ENCODE measurements around the gene PUDP. TPM values are rescaled to one million over a fixed set of nuclear protein-coding genes. Genes with fewer than 3 reads are reported as not detected.

The PUDP gene
- total RNA-seq, 1 donor from 2014 or later: 17.4 TPM

DNA sequence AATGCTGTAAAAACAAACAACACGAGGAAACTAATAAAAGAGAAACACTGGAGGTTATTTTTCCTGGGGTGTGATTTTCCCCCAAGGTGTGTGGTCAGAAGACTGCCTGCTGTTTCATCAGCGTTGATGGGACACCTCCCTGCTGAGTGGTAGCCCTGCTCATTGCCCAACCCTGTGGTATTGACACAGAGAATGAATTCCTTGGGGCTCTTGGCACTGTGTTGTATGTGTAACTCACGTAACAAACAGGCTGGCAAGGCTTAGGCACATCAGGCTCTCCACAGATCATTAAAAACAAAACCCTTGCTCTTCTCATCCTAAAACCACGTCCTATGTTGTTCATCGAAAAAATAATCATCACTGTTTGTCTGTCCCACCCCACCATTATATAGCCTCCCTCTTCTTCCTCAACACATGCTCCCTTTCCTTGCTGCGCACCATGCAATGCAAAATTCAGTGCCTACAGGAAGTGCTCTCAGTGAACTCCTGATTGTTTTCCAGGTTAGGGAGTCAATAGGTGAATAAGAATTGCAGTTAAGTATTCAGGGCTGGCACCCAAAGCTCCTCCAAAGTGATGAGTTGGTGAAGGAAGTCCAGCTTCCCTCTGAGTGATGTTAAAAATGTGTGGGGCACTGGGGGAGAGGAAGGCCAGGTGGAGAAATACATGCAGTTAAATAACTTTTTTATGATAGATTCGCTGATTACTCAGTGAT, 11.4 kb upstream of the PUDP start:
- H3K27ac Mint-ChIP-seq: no peak overlapping the region
- H3K4me3 Mint-ChIP-seq: no peak overlapping the region
- intact Hi-C loops (cut with micrococcal nuclease): no loop called here
- H3K27me3 Mint-ChIP-seq: no peaks in the 10 kb centered on the region
- no peaks in the 10 kb centered on the region for H3K9me3 Mint-ChIP-seq
- H3K36me3 Mint-ChIP-seq (ENCODE audit: low read depth): no peaks in the 10 kb centered on the region
- no peak for DNase-seq
- H3K4me1 Mint-ChIP-seq: no peaks in the 10 kb centered on the region

- Mint-ChIP-seq H3K9me3 (no peaks in the 10 kb centered on the region), H3K4me3 (no peak overlapping the region), H3K4me1 (no peaks in the 10 kb centered on the region), H3K36me3 (ENCODE audit: low read depth) (no peaks in the 10 kb centered on the region), H3K27me3 (no peaks in the 10 kb centered on the region), H3K27ac (no peak overlapping the region)
- intact Hi-C loops (cut with micrococcal nuclease): no loop called here
- no peak for DNase-seq
These were observed 10.6 kb upstream of the PUDP start for GRCh38 chrX:7158468-7158990.

DNA sequence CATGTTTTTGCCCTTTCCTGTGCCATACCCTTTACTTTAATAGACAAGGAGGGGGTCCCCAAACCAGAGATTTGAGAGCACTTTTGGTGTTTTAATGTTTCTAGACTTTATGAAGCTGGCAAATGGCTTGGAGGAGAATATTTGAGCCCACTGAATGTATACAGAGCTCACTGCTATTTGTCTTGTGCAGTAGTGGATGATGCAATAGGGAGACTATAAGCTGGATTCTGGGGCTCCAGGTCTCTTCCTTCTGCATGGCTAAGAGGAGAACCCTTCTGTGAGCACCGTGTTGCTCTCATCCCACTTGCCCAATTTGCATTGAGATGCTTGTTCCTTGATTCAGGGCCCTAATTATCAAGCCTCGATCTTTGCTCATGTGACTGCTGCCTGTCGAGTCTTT, 8.9 kb upstream of the PUDP start:
- no peak for DNase-seq
- no peaks in the 10 kb centered on the region for H3K27me3 Mint-ChIP-seq
- no peak overlapping the region for H3K4me3 Mint-ChIP-seq
- no peaks in the 10 kb centered on the region for H3K4me1 Mint-ChIP-seq
- H3K27ac Mint-ChIP-seq: no peak overlapping the region
- intact Hi-C loops (cut with micrococcal nuclease): no loop called here
- no peaks in the 10 kb centered on the region for H3K36me3 Mint-ChIP-seq (ENCODE audit: low read depth)
- H3K9me3 Mint-ChIP-seq: no peaks in the 10 kb centered on the region

GRCh38 chrX:7155163-7155562, 7.2 kb upstream of the PUDP start:
- Mint-ChIP-seq H3K27ac (no peak overlapping the region), H3K4me3 (no peak overlapping the region), H3K36me3 (ENCODE audit: low read depth) (no peaks in the 10 kb centered on the region), H3K4me1 (no peaks in the 10 kb centered on the region), H3K9me3 (no peaks in the 10 kb centered on the region), H3K27me3 (no peaks in the 10 kb centered on the region)
- intact Hi-C loops (cut with micrococcal nuclease): no loop called here
- DNase-seq: no peak

DNA sequence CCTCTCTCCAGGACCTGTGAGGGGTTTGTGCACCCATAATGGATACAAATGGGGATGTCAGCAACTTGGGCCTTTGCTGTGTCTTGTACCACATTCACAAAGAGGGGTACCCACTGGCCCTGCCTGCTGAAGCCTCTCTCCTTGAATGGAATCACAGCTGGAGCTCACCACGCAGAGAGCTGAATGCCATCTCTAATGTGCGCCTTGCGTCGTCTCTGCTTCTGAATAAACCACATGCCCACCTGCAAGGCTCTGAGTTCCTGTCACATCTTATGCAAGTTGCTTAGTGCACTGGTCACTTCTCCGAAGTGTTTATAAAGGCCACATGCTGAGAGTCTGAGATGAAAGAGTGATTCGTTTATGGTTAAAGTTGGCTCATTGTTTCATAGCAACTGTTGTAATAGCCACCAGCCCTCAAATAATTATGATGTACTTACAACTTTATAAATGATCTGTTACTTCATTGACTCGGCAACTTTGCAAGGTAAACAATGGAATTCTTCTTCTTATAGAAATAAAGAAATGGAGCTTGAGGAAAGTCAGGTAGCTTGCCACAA, 6.2 kb upstream of the PUDP start:
- Mint-ChIP-seq H3K27ac (no peak overlapping the region), H3K4me1 (no peaks in the 10 kb centered on the region), H3K27me3 (no peaks in the 10 kb centered on the region), H3K9me3 (no peaks in the 10 kb centered on the region), H3K36me3 (ENCODE audit: low read depth) (no peaks in the 10 kb centered on the region), H3K4me3 (no peak overlapping the region)
- no peak for DNase-seq
- intact Hi-C loops (cut with micrococcal nuclease): no loop called here

DNA sequence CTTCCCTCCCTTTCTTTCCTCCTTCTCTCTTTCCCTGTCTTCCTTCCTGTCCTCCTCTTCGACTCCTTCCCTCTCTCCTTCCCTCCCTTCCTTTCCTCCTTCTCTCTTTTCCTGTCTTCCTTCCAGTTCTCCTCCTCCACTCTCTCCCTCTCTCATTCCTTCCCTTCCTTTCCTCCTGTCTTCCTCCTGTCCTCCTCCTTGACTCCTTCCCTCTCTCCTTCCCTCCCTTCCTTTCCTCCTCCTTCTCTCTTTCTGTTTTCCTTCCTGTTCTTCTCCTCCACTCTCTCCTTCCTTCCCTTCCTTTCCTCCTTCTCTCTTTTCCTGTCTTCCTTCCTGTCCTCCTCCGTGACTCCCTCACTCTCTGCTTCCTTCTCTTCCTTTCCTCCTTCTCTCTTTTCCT, 5.3 kb upstream of the PUDP start:
- H3K9me3 Mint-ChIP-seq: no peaks in the 10 kb centered on the region
- intact Hi-C loops (cut with micrococcal nuclease): no loop called here
- no peak overlapping the region for H3K4me3 Mint-ChIP-seq
- no peak for DNase-seq
- H3K27ac Mint-ChIP-seq: no peak overlapping the region
- H3K27me3 Mint-ChIP-seq: no peaks in the 10 kb centered on the region
- no peaks in the 10 kb centered on the region for H3K36me3 Mint-ChIP-seq (ENCODE audit: low read depth)
- H3K4me1 Mint-ChIP-seq: no peaks in the 10 kb centered on the region

DNA sequence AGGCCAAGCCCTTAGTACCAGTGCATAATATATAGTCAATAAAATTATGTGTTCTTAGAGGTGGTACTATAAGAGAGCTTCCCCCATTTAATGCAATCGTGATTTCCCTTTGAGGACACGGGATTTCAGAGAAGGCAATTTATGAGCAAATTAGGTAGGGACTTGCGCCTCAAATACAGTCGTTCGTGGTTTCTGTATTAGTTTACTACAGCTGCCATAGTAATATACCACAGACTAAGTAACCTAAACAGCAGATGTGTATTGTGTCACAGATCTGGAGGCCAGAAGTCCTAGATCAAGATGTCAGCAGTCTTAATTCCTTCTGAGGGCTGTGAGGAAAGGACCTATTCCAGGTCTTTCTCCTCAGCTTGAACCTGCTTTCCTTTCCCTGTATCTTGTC, 1.5 kb upstream of the PUDP start:
- DNase-seq: no peak
- intact Hi-C loops (cut with micrococcal nuclease): loop anchor here (2.0 to 5.0 kb wide), 2 partner anchors 91 to 778 kb away; partner anchors contain the start of gene PNPLA4

DNA sequence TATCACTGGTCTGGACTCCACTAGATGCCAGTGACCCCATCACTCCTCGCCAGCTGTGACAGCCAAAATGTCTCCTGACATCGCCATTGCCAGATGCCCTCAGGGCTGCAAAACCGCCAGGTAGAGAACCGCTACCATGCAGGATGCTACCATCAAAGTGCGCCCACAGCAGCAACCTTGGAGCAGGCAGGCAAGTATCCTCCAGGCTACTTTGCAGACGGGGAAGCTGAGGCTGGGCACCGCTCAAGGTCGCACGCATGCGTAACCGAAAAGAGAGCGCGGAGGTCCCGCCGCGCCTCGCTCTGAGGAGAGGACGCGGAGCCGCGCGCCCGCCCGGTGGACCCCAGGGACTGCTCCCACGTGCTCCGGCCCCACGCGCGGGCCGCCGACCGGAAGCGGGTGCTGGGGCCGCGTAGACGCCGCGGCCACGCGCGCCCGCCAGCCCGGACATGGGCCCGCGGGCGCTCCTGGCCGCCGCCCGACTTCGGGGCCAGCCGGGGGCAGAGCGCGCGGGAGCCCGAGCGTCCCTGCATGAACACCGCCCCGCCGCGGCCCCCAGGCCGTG, 458 bp downstream of the PUDP start, which contains the start of gene STS:
Gene STS (plus strand): TSS at position 300 of the 565 bp plus-strand sequence. CDS start 105,488 bp downstream, outside the sequence.
- intact Hi-C loops (cut with micrococcal nuclease): loop anchor here (2.0 to 5.0 kb wide), 2 partner anchors 63 to 780 kb away; partner anchors contain the start of gene PNPLA4

More for the DNA sequence above, 1.5 kb upstream of the PUDP start:
- H3K9me3 Mint-ChIP-seq: no peaks in the 10 kb centered on the region
- peaks cover under 1% of the 10 kb centered on the region for H3K36me3 Mint-ChIP-seq (ENCODE audit: low read depth)
- no peak overlapping the region for H3K27ac Mint-ChIP-seq
- peaks cover 11% of the 10 kb centered on the region for H3K4me1 Mint-ChIP-seq
- H3K4me3 Mint-ChIP-seq: no peak overlapping the region
- no peaks in the 10 kb centered on the region for H3K27me3 Mint-ChIP-seq

GRCh38 chrX:7146703-7147412, 1.1 kb downstream of the PUDP start:
- H3K27ac Mint-ChIP-seq: peak overlapping the region; percentile 82
- no peaks in the 10 kb centered on the region for H3K27me3 Mint-ChIP-seq
- H3K4me1 Mint-ChIP-seq: peaks cover 11% of the 10 kb centered on the region
- peaks cover 4% of the 10 kb centered on the region for H3K36me3 Mint-ChIP-seq (ENCODE audit: low read depth)
- H3K4me3 Mint-ChIP-seq: peak overlapping the region; percentile 85
- no peaks in the 10 kb centered on the region for H3K9me3 Mint-ChIP-seq
- DNase-seq: no peak
- intact Hi-C loops (cut with micrococcal nuclease): loop anchor here (2.0 to 5.0 kb wide), 2 partner anchors 62 to 780 kb away; partner anchors contain the start of gene PNPLA4

More for the DNA sequence above, 458 bp downstream of the PUDP start, which contains the start of gene STS:
- H3K4me1 Mint-ChIP-seq: peaks cover 11% of the 10 kb centered on the region
- peak within 1 kb of the TSS; percentile 85 for H3K27ac Mint-ChIP-seq
- no peaks in the 10 kb centered on the region for H3K27me3 Mint-ChIP-seq
- H3K4me3 Mint-ChIP-seq: peak within 1 kb of the TSS; percentile 85
- H3K9me3 Mint-ChIP-seq: no peaks in the 10 kb centered on the region
- DNase-seq: peak; percentile 76
- peaks cover 2% of the 10 kb centered on the region for H3K36me3 Mint-ChIP-seq (ENCODE audit: low read depth)

DNA sequence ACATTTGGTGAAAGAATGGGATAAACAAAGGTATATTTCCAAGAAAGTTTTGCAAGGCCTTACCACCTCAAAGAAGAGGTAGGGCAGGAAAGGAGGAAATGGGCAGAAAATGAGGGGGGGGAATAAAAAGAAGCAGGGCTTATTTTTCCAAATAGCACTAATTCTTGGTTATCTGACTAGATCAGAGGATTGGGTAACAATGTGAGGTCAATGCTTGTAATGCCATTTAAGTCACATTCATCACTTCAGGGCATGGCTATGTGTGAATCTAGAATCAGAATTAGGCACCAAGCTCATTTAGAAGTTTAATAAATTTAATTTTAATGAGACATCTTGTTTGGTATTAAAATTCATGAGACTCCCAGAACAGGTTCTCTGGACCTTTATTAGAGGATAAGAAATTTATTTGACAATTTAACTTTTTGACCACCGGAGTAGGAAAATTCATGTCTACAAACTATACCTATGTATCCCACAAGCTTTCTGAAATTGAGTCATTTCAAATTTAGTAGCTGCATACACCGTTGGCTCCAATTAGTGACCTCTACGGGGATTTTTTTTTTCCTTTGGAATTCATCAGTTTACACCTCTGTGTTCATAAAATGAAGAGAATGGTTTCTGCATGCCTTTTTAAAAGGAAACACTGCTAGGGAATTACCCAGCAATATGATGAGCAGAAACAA, 1.8 kb downstream of the PUDP start:
- no peak for DNase-seq
- Mint-ChIP-seq H3K36me3 (ENCODE audit: low read depth) (peaks cover 5% of the 10 kb centered on the region), H3K27ac (no peak overlapping the region), H3K4me3 (no peak overlapping the region), H3K4me1 (peaks cover 11% of the 10 kb centered on the region), H3K9me3 (no peaks in the 10 kb centered on the region), H3K27me3 (no peaks in the 10 kb centered on the region)
- intact Hi-C loops (cut with micrococcal nuclease): loop anchor here (2.0 to 5.0 kb wide), 2 partner anchors 61 to 781 kb away; partner anchors contain the start of gene PNPLA4

DNA sequence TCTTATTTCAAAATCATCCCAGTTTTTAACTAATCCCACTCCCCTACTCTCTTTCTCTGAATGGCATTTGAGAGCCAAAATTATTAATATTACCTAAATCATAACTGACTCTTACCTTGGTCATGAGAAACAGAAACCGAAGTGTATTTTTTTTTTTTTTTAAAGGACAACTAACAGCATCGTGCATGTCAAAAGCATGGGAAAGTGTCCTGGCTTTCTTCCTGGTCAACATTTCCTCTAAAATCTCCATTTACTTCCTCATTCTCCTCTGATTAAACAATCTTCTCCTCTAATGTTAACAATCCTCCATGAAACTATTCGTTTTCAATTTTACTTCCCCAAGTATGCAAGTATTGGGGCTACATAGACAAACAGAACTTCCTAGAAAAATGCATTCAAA, 2.5 kb downstream of the PUDP start:
- Mint-ChIP-seq H3K27ac (no peak overlapping the region), H3K27me3 (no peaks in the 10 kb centered on the region), H3K4me1 (peaks cover 11% of the 10 kb centered on the region), H3K4me3 (no peak overlapping the region), H3K36me3 (ENCODE audit: low read depth) (peaks cover 5% of the 10 kb centered on the region), H3K9me3 (no peaks in the 10 kb centered on the region)
- intact Hi-C loops (cut with micrococcal nuclease): loop anchor here (5.0 kb wide), 1 partner anchor 782 kb away; the partner anchor contains the start of gene PNPLA4
- no peak for DNase-seq

- Mint-ChIP-seq H3K9me3 (no peaks in the 10 kb centered on the region), H3K27ac (no peak overlapping the region), H3K36me3 (ENCODE audit: low read depth) (peaks cover 5% of the 10 kb centered on the region), H3K4me1 (peaks cover 11% of the 10 kb centered on the region), H3K4me3 (no peak overlapping the region), H3K27me3 (no peaks in the 10 kb centered on the region)
- no peak for DNase-seq
- intact Hi-C loops (cut with micrococcal nuclease): no loop called here
These were observed 3.9 kb downstream of the PUDP start for GRCh38 chrX:7143941-7144525.

DNA sequence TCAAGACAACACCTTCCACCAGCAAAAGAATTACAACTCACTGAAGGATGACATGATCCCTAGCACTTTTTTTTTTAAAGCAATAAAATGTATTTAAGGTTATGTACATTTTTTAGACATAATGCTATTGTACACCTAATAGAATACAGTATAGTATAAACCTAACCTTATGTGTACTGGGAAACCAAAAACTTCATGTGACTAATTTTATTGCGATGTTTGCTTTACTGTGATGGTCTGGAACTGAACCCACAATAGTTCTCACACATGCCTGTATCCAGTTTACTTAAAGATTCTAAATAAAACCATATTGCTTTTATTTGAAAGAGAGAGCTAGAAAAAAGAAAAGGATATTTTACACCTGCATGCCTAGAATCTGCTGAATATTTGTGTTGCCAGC, 4.9 kb downstream of the PUDP start:
- no peak overlapping the region for H3K4me3 Mint-ChIP-seq
- no peaks in the 10 kb centered on the region for H3K9me3 Mint-ChIP-seq
- intact Hi-C loops (cut with micrococcal nuclease): no loop called here

More for the DNA sequence above, 4.9 kb downstream of the PUDP start:
- no peak for DNase-seq
- Mint-ChIP-seq H3K4me1 (peaks cover 11% of the 10 kb centered on the region), H3K27ac (no peak overlapping the region), H3K36me3 (ENCODE audit: low read depth) (peaks cover 7% of the 10 kb centered on the region), H3K27me3 (no peaks in the 10 kb centered on the region)

Measured in activated CD4-positive, alpha-beta T cell treated with anti-CD3 and anti-CD28 coated beads, Interleukin-2, amount 10 ng/mL, durations not matched to agents 24 days and 14 days (primary cell).